ENCODE measurements around the gene HEG1. TPM values are rescaled to one million over a fixed set of nuclear protein-coding genes. Genes with fewer than 3 reads are reported as not detected.
A peak's percentile ranks its signal among the peaks of the same experiment; 100 is the strongest.

The HEG1 gene
- total RNA-seq, 2 donors from 2014 or later = 14.6 to 47.0 TPM

- Mint-ChIP-seq H3K27me3 (no peaks in the 10 kb centered on the region), H3K36me3 (no peaks in the 10 kb centered on the region), H3K4me3 (peak overlapping the region; percentile 51), H3K27ac (peak overlapping the region; percentile 8 to 76), H3K4me1 (ENCODE audit: low read depth in 2 of 2) (peaks cover 46 to 68% of the 10 kb centered on the region in 2 donors), H3K9me3 (no peaks in the 10 kb centered on the region)
- ATAC-seq (no peak), DNase-seq (ENCODE audit: low spot score) (no peak)
Measured at GRCh38 chr3:125078951-125079674, 23.3 kb upstream of the HEG1 start.

DNA sequence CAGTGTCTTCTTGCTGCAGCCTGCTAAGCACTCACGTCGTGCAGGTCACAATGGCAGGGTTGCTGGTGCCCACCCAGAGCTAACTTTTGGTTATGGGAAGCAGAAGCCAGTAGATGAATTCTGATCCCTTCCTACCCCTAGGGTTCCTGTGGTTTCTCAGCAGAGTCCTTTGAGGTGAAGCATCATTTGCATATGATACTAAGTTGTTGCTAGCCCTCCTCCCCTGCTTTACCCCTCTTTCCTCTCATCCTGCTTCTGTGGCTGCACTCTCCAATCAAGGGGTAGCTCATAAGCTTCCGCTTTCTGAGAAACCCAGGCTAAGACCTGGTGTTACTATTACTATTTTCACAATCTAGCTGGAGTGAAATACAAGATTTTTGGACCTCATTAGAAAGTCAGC, 22.1 kb upstream of the HEG1 start:
- peak; percentile 25 to 54 for ATAC-seq
- DNase-seq (ENCODE audit: low spot score) = no peak
- Mint-ChIP-seq H3K27ac (peak overlapping the region in 1 of 2 donors; percentile 76), H3K36me3 (no peaks in the 10 kb centered on the region), H3K27me3 (no peaks in the 10 kb centered on the region), H3K9me3 (no peaks in the 10 kb centered on the region), H3K4me1 (ENCODE audit: low read depth in 2 of 2) (peaks cover 46 to 69% of the 10 kb centered on the region in 2 donors), H3K4me3 (no peak overlapping the region)

DNA sequence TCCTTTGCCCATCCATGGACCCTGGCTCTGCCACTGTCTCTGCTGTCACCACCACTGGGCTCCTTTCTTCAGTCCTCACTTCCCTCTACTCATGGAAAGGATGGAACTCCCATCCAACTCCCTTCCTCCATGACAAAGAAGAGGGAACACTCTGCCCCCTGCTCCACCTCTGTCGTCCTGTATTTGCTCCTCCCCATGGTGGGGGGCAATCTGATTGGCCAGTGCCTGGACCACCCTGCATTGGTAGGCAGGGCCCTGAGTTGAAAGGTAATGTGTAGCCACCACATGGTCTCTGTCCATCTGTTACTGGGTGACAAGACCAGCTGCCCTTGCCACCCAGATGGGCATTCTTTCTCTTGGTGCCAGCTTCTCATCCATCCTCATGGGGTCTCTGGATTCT, 20.7 kb upstream of the HEG1 start:
- Mint-ChIP-seq H3K27ac (peak overlapping the region in 1 of 2 donors; percentile 19), H3K4me1 (ENCODE audit: low read depth in 2 of 2) (peaks cover 42 to 59% of the 10 kb centered on the region in 2 donors), H3K27me3 (no peaks in the 10 kb centered on the region), H3K4me3 (no peak overlapping the region), H3K9me3 (no peaks in the 10 kb centered on the region), H3K36me3 (no peaks in the 10 kb centered on the region)
- no peak for ATAC-seq
- DNase-seq (ENCODE audit: low spot score) = no peak

GRCh38 chr3:125075738-125076137, 19.9 kb upstream of the HEG1 start:
- ATAC-seq = peak in 1 of 2 donors; percentile 37

DNA sequence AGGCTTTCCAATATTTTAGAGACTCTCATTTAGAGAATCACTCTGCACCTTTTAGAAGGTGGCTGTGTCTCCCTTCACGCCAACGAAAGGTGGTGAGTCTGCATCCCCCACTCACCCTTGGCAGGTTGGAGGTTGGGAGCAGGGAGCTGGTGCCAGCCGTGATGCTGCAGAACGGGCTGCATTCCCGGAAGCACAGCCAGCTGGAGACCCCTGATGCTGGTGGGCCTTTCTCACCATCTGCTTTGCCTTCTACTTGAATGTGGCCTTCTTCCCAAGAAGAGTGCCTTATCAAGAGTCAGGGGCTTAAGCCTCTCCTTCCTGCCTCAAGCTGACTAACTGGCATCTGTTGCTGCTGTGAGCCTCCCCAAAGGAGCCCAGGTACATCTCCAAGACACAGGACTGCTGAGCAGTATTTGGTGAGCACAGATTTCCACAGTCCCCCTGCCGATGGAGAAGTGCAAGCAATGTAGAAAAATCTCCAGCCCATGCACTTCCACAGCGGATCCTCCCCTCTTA, 17.7 kb upstream of the HEG1 start:
- H3K9me3 Mint-ChIP-seq = no peaks in the 10 kb centered on the region
- peaks cover 34 to 45% of the 10 kb centered on the region in 2 donors for H3K4me1 Mint-ChIP-seq (ENCODE audit: low read depth in 2 of 2)
- ATAC-seq (no peak), DNase-seq (ENCODE audit: low spot score) (no peak)
- H3K27me3 Mint-ChIP-seq = no peaks in the 10 kb centered on the region
- no peak overlapping the region for H3K27ac Mint-ChIP-seq
- no peaks in the 10 kb centered on the region for H3K36me3 Mint-ChIP-seq
- H3K4me3 Mint-ChIP-seq = no peak overlapping the region

More at GRCh38 chr3:125075738-125076137, 19.9 kb upstream of the HEG1 start:
- Mint-ChIP-seq H3K4me1 (ENCODE audit: low read depth in 2 of 2) (peaks cover 42 to 55% of the 10 kb centered on the region in 2 donors), H3K4me3 (no peak overlapping the region), H3K27ac (peak overlapping the region in 1 of 2 donors; percentile 19), H3K36me3 (no peaks in the 10 kb centered on the region), H3K27me3 (no peaks in the 10 kb centered on the region), H3K9me3 (no peaks in the 10 kb centered on the region)
- no peak for DNase-seq (ENCODE audit: low spot score)

DNA sequence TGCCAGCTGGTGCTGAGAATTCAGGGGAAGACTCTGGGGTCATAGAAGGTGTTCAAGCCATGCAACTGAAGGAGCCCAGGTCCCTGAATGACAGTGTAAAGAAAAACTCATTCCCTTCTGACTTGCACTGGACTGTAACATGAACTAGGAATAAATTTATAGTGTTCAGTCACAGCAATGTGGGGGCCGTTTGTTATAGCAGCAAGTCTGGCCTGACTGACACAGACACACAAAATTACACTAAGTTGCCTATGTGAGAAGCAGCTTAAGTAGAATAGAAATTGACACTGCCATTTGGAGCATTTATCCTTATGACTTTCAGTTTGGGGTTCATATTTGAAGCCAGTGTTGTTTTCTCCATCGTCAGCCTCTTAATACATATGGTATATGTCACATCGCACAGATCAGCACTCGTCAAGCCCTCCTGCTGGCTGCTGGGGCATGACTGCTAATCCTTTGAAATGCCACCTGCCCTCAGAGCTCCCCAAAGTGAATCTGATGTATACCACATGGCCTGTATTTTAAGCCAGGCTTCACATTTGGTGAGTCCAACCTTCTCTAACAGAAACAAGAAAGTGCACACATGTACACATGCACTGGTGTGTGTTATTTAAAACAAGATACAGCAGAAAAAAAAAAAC, 17.1 kb upstream of the HEG1 start:
- no peak overlapping the region for H3K27ac Mint-ChIP-seq
- DNase-seq (ENCODE audit: low spot score) = no peak
- peaks cover 29 to 39% of the 10 kb centered on the region in 2 donors for H3K4me1 Mint-ChIP-seq (ENCODE audit: low read depth in 2 of 2)
- no peaks in the 10 kb centered on the region for H3K9me3 Mint-ChIP-seq
- no peaks in the 10 kb centered on the region for H3K36me3 Mint-ChIP-seq
- no peak for ATAC-seq
- no peak overlapping the region for H3K4me3 Mint-ChIP-seq
- no peaks in the 10 kb centered on the region for H3K27me3 Mint-ChIP-seq

DNA sequence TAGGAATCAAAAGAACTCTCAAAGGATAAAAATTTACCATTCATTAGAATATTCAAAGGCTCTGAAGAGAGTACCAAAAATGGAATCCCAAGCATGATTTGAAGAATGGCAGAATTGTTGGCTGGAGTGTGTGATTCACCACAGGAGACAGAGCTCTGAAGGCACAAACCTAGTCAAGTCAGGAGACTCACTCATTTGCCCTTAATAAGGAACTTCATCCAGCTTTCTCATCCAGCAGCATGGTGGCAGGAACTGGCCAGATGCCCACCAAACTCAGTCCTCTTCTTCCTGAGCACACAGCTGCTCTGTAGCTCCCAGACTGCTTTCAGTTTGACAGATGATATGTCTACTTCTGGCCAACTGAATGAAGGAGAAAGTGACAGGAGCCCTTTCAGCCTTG, 16.5 kb upstream of the HEG1 start:
- H3K9me3 Mint-ChIP-seq = no peaks in the 10 kb centered on the region
- H3K27ac Mint-ChIP-seq = no peak overlapping the region
- H3K27me3 Mint-ChIP-seq = no peaks in the 10 kb centered on the region
- DNase-seq (ENCODE audit: low spot score) (no peak), ATAC-seq (no peak)
- peaks cover 25 to 33% of the 10 kb centered on the region in 2 donors for H3K4me1 Mint-ChIP-seq (ENCODE audit: low read depth in 2 of 2)
- H3K36me3 Mint-ChIP-seq = no peaks in the 10 kb centered on the region
- H3K4me3 Mint-ChIP-seq = no peak overlapping the region

GRCh38 chr3:125069968-125070745, 14.4 kb upstream of the HEG1 start:
- Mint-ChIP-seq H3K4me3 (no peak overlapping the region), H3K27ac (no peak overlapping the region), H3K4me1 (ENCODE audit: low read depth in 2 of 2) (peaks cover 7 to 14% of the 10 kb centered on the region in 2 donors), H3K9me3 (no peaks in the 10 kb centered on the region), H3K36me3 (no peaks in the 10 kb centered on the region), H3K27me3 (no peaks in the 10 kb centered on the region)
- DNase-seq (ENCODE audit: low spot score) (no peak), ATAC-seq (no peak)

GRCh38 chr3:125069452-125069851, 13.7 kb upstream of the HEG1 start:
- DNase-seq (ENCODE audit: low spot score) (no peak), ATAC-seq (peak in 1 of 2 donors; percentile 70)
- Mint-ChIP-seq H3K27ac (no peak overlapping the region), H3K4me1 (ENCODE audit: low read depth in 2 of 2) (peaks cover 5 to 11% of the 10 kb centered on the region in 2 donors), H3K9me3 (no peaks in the 10 kb centered on the region), H3K27me3 (no peaks in the 10 kb centered on the region), H3K36me3 (no peaks in the 10 kb centered on the region), H3K4me3 (no peak overlapping the region)

DNA sequence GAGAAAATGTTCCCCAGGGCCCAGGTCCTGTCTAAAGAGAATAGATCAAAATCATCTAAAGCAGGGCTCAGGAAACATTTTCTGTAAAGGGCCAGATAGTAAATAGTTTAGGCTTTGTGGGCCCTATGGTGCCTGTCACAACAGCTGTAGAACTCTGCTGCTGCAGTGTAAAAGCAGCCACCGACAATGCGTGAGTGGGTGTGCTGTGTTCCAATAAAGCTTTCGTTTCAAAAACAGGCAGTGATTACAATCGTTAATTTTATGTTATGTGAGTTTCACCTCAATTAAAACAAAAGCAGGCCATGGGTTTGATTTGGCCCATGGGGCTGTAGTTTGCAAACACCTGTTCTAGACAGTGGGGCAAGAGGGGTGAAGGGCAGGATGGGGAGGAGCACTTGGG, 12.5 kb upstream of the HEG1 start:
- Mint-ChIP-seq H3K4me3 (no peak overlapping the region), H3K9me3 (no peaks in the 10 kb centered on the region), H3K27me3 (peaks cover 4 to 8% of the 10 kb centered on the region in 2 donors), H3K4me1 (ENCODE audit: low read depth in 2 of 2) (peaks cover 5 to 14% of the 10 kb centered on the region in 2 donors), H3K27ac (no peak overlapping the region), H3K36me3 (no peaks in the 10 kb centered on the region)
- ATAC-seq (no peak), DNase-seq (ENCODE audit: low spot score) (no peak)

GRCh38 chr3:125067225-125067624, 11.4 kb upstream of the HEG1 start:
- H3K4me3 Mint-ChIP-seq = no peak overlapping the region
- peak overlapping the region in 1 of 2 donors; percentile 16 for H3K27ac Mint-ChIP-seq
- H3K36me3 Mint-ChIP-seq = no peaks in the 10 kb centered on the region
- no peaks in the 10 kb centered on the region for H3K9me3 Mint-ChIP-seq
- peaks cover 5 to 11% of the 10 kb centered on the region in 2 donors for H3K4me1 Mint-ChIP-seq (ENCODE audit: low read depth in 2 of 2)
- DNase-seq (ENCODE audit: low spot score) = no peak
- H3K27me3 Mint-ChIP-seq = peaks cover 4 to 8% of the 10 kb centered on the region in 2 donors
- no peak for ATAC-seq

DNA sequence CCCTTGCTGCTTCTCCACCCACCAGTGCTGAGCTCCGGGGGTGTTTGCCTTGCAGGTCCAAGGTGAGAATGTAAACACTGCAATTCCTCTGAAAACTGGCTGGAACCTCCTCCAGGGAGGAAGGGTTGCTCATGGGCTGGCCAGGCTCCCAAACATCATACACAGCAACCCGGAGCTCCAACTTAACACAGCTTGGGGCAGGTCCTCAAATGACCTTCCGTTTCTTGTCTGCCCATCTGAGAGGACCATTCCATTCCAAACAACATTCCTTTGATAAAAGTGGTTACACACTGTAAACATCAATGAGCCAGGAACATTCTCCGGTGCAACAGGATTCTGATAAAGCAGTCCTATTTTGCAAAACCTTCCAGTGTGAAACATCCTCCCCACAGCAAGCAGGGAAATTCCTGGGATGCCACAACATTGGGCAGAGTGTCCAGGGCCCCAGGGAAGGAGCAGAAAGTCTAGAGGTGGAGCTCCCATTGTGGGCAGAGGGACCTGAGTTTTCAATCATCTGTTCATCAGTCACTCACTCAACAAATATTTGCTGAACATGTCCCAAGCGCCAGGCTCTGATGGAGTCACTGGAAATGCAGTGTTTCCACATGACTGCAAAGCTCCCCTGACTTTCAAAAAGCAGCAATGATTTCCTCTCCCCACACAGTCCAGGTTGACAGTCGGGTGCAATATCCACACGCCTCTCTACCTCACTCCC, 7.3 kb upstream of the HEG1 start:
- ATAC-seq = no peak
- no peaks in the 10 kb centered on the region for H3K36me3 Mint-ChIP-seq
- H3K27ac Mint-ChIP-seq = no peak overlapping the region
- no peaks in the 10 kb centered on the region for H3K9me3 Mint-ChIP-seq
- no peak overlapping the region for H3K4me3 Mint-ChIP-seq
- peaks cover 13 to 26% of the 10 kb centered on the region in 2 donors for H3K27me3 Mint-ChIP-seq
- H3K4me1 Mint-ChIP-seq (ENCODE audit: low read depth in 2 of 2) = peaks cover 3 to 8% of the 10 kb centered on the region in 2 donors
- DNase-seq (ENCODE audit: low spot score) = no peak

DNA sequence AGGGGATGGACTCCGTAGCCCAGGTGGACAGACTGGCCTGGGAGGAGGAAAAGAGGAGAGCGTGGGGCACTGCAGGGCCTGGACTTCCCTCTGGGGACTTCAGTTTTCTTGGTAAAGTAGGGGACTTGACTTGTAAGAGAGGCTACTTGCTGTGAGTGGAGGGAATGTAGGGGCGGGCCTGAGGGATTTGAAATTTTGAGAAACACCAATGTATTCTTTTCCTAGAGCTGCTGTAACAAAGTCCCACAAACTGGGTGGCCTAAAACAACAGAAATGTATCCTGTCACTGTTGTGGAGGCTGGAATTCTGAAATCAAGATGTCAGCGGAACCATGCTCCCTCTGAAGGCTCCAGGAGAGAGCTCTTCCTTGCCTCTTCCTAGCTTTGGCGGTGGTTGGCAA, 5.8 kb upstream of the HEG1 start:
- no peak for DNase-seq (ENCODE audit: low spot score)
- Mint-ChIP-seq H3K27ac (no peak overlapping the region), H3K4me1 (ENCODE audit: low read depth in 2 of 2) (peaks cover 3 to 8% of the 10 kb centered on the region in 2 donors), H3K27me3 (peaks cover 13 to 26% of the 10 kb centered on the region in 2 donors), H3K36me3 (no peaks in the 10 kb centered on the region), H3K9me3 (no peaks in the 10 kb centered on the region), H3K4me3 (no peak overlapping the region)
- ATAC-seq = no peak
